Activated CD4-positive, alpha-beta T cell treated with anti-CD3 and anti-CD28 coated beads, Interleukin-2, amount 50 U/mL, for 24 hours (primary cell): Measurements from ENCODE around the gene TMEM43.

ENCODE experiments used
- DNase-seq, 2 donors: peaks; one replicate each; pipeline ENCODE4 v3.0.0-alpha.2; 2020; ENCODE audit warnings: low read depth in 1 of 2, low spot score in 1 of 2

The TMEM43 gene

DNA sequence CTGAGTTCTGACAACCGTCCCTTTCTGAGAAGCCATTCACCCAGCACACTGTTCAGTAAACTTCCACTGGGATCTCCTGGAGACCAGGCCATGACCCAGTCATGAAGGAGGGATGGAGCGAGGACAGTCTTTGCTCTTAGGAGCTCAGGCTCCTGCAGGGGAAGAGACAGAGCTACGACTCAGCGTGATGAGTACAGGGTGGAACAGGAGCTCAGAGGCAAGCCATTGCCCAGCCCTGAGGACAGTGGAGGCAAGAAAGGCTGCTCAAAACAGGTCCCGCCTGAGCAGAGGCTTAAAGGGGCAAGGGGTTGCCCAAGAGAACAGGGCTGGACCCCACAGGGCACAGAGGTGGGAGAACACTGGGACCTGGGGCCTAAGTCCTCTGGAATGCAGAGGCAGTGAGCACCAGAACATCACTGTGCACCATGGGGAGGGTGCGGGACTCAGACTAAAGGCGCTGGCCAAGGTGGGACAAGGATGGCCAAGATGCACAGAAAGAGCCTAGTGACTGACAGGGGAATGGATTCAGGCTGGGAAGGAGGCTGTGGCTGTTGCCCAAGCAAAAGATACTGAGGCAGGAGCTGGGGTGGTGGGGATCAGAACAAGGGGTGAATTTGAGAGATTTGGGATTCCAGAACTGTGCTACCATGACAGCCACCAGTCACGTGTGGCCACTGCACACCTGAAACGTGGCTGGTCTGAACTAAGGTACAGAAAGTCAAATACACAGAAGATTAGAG, 25.8 kb downstream of the TMEM43 start:
- DNase-seq = no peak

- no peak for DNase-seq
These were observed 26.7 kb downstream of the TMEM43 start for GRCh38 chr3:14151471-14152083.

GRCh38 chr3:14152233-14152962, 27.5 kb downstream of the TMEM43 start:
- DNase-seq = no peak

DNA sequence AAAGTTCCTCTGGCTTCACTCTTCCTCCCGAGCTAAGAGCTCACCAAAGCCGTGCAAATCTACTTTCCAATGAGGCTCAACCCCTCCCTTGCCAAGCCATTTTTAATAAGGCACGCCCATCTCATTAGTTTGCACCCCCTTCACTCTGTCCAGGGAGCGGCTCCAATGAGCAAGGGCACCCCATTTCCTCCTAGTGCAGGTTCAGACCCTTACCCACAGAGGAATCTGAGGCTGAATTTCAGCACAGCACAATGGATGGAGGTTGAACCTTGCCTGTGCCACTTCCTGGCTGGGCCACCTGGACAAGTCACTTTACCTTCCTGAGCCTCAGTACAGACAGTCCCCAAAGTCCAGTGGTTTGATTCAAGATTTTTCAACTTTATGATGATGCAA, 28.1 kb downstream of the TMEM43 start:
- no peak for DNase-seq

GRCh38 chr3:14153663-14154062, 28.8 kb downstream of the TMEM43 start:
- no peak for DNase-seq

GRCh38 chr3:14154276-14154675, 29.4 kb downstream of the TMEM43 start:
- no peak for DNase-seq

DNA sequence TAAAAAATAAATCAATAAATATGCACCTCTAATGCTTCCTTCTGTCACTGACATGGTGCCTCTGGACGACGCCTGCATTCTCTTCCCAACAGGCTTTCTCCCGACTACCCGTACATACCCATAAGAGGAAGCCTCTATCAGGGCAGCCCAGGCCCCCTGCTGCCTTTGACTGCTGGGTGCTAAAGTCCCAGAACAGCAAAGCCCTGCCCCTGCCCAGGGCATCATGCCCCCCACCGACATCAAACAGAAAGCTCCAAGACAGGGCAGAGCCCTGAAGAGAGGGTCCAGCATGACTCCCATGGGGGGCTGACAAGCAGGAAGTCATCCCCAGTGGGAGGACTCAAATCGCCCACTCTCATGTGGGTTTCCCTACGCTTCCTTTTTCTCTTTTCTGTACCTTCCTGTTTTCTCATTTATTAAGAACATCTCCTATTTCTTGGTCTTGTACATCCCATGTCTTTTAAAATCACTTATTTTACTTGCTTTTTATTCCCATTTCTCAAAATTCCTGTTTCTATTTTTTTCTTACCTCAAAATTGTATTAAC, 30.1 kb downstream of the TMEM43 start:
- DNase-seq = no peak

DNA sequence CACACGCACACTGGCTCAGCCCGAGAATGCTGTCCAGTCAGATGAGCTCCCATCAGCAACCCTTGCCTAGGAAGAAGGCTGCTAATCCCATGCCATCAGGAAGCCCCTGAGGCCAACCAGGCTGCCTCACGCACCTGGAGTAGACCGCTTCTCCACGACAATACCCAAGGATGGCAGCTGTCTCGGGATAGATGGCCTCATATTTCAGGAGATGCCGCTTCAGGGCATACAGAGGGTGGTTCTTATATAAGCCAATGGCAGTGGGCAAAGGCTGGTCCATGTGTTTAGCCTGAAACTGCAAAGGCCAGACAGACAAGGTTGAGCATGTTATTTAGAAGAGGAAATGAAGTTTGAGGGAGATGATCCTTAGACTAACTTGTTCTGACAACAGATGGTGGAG, 31.3 kb downstream of the TMEM43 start:
- DNase-seq = no peak

DNA sequence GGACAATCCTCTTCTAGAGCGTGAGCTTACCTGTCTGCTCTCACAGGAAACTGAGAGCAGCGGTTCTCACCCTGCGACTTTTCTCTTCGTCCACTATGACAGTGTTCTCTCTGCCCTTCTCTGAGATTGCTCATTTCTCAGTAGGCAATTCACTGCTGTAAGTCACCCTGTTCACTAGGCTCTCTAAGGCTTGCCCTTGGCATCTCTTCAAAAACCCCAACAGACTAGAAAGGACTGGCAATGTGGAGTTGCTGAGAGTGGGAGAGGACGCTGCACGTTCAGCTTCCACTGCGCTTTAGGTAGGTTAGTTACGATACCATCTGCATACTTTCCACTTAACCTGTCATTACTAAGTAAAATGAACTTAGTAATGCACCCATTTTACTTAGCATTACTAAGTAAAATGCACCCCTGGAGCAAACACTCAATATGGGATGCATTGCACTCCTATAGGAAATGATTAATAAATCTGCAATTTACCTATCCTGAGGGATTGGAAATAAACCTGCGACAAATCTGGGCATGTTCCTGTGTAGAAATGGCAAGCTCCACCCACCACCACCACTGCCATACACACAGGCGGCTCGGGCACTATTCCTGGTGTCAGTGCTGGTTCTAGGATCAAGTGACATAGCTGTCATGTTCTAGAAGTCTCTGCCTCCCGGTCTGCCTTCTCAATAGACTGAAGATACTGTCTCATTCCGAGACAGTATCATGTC, 32.1 kb downstream of the TMEM43 start:
- no peak for DNase-seq

DNA sequence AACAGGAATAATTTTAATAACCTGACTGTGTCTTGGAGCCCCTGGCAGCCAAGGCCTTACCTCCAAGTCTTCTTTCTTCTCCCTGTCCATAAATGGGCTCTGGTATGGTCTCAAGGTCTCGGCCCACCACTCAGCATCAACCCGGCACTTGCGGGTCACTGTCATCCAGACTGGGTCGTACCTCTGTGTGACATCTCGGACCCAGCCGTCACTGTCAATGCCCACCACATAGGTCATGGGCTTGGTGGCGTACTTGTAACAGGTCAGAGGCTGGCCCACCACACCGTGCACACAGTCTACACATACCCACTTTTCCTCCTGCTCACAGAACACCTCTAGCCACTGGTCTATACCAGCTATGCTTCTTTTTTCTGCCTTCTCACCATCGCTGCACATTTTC, 33.1 kb downstream of the TMEM43 start:
- DNase-seq = no peak

- DNase-seq = no peak
These were observed 33.5 kb downstream of the TMEM43 start for GRCh38 chr3:14158370-14158769.

- no peak for DNase-seq
These were observed 34.6 kb downstream of the TMEM43 start for GRCh38 chr3:14159426-14159825.

DNA sequence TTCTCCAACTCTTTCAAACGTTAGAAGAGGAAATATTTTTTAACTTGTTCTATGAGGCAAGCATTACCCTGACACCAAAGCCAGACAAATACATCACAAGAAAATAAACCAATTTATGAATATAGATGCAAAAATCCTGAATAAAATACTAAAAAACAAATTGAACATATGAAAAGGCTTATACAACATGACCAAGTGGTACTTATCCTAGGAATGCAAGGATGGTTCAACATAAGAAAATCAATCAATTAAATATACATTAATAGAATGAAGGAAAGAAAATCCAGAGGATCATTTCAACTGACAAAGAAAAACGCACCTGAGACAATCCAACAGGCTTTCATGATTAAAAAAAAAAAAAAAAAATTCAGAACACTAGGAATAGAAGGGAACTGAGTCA, 36.4 kb downstream of the TMEM43 start:
- DNase-seq = no peak

DNA sequence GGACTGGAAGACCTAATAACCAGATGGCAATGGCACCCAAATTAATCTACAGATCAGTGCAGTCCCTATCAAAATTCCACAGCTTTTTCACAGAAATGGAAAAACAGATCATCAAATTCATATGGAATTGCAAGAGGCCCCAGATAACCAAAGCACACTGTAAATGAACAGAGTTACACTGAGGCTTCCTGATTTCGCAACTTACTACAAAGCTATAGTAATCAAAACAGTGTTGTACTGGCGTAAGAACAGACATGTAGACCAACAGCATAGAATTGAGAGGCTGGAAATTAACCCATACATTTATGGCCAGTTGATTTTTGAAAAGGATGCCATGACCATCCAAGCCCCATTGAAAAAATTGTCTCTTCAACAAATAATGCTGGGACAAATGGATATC, 37.3 kb downstream of the TMEM43 start:
- no peak for DNase-seq

DNA sequence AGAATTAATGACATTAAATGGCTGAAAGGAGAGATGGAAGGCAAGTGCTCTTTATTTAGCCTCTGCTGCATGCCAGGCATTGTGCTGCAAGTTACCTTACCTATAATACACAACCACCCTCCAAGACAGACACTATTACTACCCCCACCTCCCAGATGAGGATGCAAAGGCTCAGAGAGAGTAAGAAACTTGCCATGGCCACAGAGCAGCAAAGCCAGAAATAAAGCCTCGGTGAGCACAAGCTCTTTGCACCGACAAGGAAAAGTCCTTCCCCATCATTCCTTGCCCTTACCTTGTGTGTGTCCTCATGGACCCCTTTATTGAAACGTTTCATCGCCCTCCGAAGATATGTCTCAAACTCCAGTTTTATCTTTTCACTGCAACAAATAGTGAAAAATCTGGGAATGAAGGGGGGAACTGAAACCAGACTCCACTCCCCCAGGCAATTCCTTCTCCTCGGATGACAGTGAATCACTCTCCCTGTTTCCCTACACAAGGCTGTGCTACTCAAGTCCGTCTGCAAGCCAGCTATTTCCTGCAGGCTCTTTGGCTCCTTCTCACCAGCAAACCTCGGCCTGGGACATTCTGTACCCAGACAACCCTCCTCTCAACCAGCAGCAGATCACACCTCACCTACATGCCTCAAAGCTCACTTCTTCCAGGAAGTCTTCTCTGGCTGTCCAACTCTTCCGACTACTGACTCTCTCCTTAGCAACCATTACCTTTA, 42.2 kb downstream of the TMEM43 start:
- DNase-seq = no peak

GRCh38 chr3:14169435-14169834, 44.6 kb downstream of the TMEM43 start:
- DNase-seq = no peak

GRCh38 chr3:14169871-14170270, 45.0 kb downstream of the TMEM43 start:
- no peak for DNase-seq

- DNase-seq = no peak
These were observed 45.8 kb downstream of the TMEM43 start for GRCh38 chr3:14170531-14171159.

- DNase-seq = no peak
These were observed 47.6 kb downstream of the TMEM43 start for GRCh38 chr3:14172496-14172895.

- DNase-seq = no peak
These were observed 49.6 kb downstream of the TMEM43 start for GRCh38 chr3:14174483-14174882.
